Ishikawa (cell line): ENCODE data around the gene PODXL2.

ENCODE experiments used
- EP300 ChIP-seq: IDR thresholded peaks from 2 replicates; pipeline ENCODE4 v1.6.1; 2012; ENCODE audit warnings: borderline replicate concordance
- FOXM1 ChIP-seq: IDR thresholded peaks from 2 replicates; pipeline ENCODE4 v1.6.1; 2012; ENCODE audit warnings: low read depth, borderline replicate concordance
- NFIC ChIP-seq: IDR thresholded peaks from 2 replicates; pipeline ENCODE4 v1.6.1; 2012
- RAD21 ChIP-seq: IDR thresholded peaks from 2 replicates; pipeline ENCODE4 v1.6.1; 2012; ENCODE audit warnings: low read depth
- REST ChIP-seq: IDR thresholded peaks from 2 replicates; pipeline ENCODE4 v1.6.1; 2012; ENCODE audit warnings: low read depth, mild to moderate bottlenecking
- YY1 ChIP-seq: IDR thresholded peaks from 2 replicates; pipeline ENCODE4 v1.6.1; 2012; ENCODE audit warnings: low read depth
- ZBTB7A ChIP-seq: IDR thresholded peaks from 2 replicates; pipeline ENCODE4 v1.6.1; 2012; ENCODE audit warnings: low read depth

GRCh38 chr3:127676921-127677351 lies 48.0 kb downstream of the PODXL2 start:
- TF ChIP-seq EP300 (no peak), REST (no peak), NFIC (no peak), ZBTB7A (no peak), RAD21 (no peak), YY1 (no peak), FOXM1 (no peak)
